8988T (cell line): ENCODE results near the gene TBL1Y.
"Not testable (repeated sequence)": the region's sequence is repeated elsewhere in the genome, so short reads cannot be mapped to it uniquely, and the experiment has no call there.

ENCODE experiments used
- DNase-seq: peaks from one replicate; pipeline ENCODE4 v3.0.0; 2011

The TBL1Y gene

DNA sequence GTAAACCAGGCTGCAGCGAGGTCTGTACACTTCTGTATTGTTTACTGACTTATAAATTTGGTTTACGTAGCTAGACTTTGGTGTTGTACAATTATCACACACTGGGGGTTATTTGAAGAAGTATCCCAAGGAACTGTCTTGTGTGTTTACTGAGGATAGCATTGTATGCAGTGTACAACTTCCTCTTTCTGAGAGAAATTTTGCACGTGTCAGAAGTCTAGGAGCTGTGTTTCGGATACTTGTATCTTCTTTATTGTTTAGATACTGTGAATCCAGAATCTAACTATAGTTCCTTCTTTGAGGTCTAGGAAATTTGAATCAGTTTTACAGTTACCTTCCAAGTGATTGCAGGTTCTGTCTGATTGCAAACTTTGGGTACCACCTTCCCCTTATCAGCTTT is 64.5 kb downstream of the TBL1Y start:
- no peak for DNase-seq

DNA sequence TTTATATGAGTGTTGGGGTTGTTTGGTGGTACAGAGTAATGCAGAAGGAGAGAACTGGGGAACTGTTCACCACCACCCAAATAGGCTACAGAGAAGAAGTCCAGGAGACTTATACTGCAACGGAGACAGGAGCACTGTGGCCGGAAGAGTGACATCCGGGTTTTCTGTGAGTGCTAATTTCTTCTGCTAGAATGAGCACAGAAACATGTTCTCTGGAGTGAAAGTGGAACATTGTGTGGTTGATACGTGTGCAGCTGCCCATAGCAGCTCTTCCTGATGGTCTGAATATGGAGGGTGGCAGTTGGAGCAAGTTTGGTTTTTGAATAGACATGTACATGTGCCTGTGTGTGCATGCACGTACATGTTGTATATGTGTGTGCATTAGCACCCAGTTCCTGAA is 67.3 kb downstream of the TBL1Y start:
- no peak for DNase-seq

DNA sequence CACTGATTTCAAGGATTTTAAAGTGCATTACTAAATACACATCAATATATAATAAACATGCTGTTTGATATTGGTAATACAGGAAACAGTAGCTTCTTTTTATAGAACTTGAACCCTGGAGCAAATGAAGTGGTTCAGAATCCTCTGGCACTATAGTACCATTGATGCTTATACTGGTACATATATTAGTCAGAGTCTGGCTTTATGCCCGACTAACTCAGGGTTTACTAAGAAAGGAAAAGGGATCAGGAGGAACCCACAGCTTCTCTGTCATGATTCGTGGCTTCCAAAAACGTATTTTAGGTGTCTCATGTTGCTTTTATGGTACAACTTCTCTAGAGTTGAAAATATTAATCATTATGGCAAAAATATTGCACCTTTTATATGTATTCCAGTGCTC is 72.7 kb downstream of the TBL1Y start:
- no peak for DNase-seq

DNA sequence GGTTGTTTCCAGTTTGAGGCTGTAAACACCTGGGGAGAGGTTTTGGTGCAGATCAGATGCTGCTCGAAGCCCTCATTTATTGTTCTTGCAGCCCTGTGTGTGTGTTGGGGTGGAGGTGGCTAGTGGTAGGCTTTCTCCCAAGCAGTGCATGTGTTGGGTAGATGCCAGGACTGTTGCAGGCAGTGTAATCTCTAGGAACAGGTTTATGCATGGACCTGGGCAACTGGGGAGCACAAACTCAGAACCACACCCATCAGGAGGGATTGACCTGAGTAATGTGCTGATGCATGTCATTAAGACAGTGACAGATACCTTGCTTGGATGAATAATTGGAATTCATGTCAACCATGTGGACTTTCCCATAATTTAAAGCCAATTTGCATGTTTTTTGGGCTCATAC is 77.3 kb downstream of the TBL1Y start:
- DNase-seq = no peak

DNA sequence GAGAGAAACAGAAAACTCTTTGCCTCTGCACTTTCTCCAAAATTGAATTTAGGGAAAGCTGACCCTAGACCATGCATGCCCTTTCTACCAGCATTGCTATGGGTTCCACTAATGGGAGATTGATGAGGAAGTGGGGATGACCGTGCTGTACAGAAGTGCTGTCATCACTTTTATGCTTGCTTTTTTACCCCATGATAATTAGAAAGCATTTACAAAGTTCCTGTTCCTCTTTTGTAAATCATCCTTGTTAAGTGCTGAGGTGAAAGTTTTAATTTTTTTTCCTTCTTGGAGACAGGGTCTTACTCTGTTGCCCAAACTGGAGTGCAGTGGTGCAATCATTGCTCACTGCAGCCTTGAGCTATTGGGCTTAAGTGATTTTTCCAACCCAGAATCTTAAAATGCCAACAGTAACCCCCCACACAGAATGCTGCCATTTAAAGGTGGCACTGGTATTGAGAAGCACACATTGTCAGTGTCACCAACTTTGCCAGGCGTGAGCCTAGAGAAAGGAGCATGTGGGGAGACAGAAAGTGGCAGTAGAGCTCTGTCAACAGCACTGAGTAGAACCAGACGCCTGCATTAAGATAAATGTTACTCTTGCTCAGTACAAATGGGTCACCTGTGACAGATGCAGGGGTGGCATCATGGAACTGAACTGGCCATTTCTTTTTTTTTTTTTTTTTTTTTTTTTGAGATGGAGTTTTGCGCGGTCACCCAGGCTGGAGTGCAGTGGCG is 79.6 kb downstream of the TBL1Y start:
- no peak for DNase-seq

DNA sequence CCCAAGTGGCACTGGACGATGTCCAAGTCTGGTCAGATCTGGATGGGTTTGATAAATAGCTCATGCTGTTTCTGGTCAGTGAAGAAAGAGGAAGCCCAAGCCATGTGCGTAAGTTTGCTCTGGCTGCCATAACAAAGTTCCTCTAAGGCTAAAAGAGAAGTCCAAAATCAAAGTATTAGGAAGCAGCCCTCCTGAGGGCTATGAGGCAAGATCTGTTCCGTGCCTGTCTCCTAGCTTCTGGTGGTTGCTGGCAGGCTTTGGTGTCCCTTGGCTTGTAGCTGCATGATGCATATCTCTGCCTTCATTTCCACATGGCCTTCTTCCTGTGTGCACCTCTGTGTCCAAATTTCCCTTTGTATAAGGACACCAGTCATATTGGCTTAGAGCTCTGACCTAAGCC is 81.5 kb downstream of the TBL1Y start:
- DNase-seq = no peak

DNA sequence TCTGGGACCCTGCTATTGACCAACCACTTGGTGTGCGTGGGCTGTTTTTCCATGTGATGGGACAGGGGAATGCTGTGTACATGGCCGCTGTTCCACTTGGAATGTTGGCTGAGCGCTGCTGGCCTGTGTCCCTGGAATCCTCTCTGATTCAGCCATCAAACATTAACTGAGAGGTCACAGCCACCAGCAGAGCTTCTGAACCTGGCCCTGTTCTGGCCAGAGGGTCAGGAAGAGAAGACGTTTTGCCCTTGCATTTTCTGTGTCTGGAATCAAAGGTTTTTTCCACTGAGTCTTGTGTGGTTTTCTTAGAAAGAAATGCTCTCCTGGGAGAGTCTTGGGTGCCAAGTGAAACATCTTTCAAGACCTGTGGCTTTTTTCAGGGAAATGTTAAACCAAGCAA is 85.5 kb downstream of the TBL1Y start:
- no peak for DNase-seq

DNA sequence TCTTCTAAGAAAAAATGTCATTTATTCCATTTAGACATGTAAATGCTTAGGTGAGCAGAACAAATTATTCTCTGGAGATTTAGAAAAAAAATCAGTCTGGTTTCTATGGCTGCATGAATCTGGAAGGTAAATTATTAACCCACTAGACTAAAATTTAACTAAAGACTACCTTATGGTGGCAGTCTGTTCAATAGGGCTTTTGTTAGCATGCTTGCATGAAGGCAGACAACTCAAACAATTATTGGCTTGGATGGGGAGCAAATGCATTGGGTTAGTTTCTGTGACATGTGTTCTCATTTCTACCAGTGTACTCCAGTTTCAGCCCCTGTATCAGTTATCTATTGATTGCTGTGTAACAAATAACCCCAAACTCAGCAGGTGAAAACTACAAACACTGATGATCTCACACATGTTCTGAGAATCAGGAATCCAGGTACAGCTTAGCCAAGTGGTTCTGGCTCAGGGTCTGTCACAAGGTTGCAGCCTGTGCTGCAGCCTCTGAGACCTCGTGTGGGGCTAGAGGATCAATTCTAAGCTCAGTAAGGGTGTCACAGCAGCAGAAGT is 87.1 kb downstream of the TBL1Y start:
- DNase-seq = no peak

DNA sequence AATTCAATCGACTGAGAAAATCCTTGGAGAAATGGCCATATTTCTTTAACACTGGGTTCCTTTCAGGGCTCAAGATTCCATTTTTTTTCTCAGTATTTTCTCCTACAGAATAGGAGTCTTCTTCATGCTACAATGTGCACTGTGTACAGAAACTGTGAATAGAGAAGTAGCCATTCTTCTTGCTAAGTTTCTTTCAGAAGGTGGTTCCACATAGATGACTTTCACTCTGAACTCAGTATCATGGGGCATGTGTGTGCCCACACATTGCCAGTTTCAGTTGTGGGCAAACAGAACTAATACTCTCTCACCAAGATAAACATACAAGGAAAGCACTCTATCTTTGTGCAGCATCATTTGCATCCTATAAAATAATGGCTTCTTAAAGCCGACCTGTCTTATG is 89.4 kb downstream of the TBL1Y start:
- DNase-seq = no peak

DNA sequence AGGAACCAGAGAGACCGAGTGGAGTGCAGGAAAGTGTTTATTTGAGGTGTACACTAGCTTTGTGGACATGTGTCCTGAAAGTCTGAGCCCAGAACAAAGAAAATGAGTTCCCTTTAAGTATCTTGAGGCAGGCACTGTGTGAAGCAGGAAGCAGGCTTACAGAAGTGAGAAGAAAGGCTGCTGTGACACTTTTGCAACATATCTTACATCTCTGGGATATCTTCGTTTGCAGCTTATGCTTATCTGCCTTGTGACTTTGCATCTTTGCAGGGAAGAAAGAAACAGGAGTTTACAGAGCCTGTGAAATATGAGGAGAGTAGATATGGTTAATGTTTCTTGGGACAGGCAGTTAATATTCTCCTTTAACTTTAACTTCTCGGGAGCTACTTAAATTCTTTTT is 92.1 kb downstream of the TBL1Y start:
- no peak for DNase-seq

DNA sequence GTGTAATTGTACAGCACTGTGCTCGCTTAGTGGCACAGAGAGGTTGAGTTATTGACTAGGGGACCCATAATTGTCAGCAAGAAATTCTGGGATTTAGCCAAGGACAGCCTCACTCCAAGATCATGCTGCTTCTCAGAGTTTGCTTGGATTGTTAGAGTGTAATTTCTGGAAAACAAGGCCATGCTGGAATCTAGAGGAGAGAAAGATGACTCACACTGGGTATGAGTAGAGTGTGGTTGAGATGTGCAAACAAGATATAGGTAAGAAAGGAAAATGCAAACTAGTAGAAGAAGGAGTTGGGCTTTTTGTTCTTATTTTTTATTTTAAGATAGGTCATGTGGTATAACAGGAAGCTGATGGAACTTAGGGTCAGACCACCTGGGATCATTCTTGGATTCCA is 97.4 kb downstream of the TBL1Y start:
- DNase-seq = no peak

DNA sequence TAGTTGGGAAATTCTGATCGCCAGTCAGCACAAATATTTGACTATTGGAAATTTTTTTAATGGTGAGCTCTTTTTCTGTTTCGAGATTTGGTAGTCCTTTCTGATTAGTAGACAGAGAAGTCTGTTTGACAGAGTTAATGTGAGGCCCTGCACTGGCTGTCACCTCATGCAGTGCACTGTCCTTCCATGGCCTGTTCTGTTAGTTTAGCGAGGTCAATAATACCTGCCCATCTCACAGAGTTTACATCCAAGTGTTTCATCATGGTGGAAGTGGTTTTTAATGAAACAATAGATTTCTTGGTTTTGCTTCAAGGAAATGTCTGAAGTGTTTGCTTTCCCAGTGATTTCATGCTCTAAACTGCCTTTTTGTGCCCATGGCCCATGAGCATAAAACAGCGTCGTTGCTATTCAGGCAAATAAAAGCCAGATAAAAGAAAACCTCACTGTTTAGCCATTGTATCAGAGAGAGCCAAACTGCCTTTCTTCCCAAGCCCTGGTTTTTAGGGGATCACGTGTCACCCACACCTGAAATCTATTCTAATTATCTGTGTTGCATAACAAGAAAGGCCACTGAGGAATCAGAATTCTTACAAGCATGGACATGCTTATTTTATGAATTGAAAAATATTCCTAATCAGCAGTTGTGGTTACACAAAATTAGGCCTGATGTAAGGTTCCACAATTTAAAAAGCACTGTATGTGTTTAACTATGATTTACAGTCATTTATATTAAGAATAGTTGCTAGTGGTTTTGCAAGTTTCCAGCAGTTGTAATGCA is 98.3 kb downstream of the TBL1Y start:
- DNase-seq = no peak

DNA sequence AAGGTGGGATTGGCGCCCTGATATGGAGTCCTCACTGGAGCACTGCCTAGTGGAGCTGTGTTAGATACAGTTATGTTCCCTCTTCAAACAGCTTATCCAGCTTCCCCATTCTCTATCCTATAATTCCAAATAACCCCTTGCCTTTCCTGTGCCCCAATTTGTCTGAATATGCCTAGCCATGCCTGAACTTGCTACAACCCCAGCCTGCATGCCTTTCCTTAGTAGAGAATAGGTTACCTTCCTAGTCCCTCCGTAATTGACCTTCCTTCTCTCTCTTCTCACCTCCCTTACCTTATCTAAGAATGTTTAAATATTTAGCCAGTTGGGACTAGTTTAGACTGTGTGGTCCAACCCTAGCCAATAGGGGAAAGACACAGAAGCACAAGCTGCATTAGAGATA is 102.6 kb downstream of the TBL1Y start:
- DNase-seq = no peak

DNA sequence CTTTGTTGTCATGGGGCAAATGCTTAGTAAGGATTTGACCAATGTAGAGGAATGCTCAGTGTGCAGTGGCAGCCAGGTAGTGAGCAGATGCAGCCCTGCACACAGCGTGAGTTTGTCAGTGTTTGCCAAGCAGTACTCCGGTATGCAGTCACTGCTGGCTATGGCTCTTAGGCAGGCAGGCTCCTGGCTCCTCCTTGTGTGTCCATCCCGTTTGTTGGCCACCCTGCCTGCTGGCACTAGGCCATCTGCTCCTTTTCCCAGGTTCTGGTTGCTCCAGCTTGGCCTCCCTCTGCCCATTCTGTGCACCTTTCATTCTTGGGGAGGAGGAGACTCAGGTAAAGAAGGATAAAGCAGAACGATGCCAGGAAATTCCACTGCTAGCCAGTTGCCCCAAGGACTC is 106.0 kb downstream of the TBL1Y start:
- DNase-seq = no peak

DNA sequence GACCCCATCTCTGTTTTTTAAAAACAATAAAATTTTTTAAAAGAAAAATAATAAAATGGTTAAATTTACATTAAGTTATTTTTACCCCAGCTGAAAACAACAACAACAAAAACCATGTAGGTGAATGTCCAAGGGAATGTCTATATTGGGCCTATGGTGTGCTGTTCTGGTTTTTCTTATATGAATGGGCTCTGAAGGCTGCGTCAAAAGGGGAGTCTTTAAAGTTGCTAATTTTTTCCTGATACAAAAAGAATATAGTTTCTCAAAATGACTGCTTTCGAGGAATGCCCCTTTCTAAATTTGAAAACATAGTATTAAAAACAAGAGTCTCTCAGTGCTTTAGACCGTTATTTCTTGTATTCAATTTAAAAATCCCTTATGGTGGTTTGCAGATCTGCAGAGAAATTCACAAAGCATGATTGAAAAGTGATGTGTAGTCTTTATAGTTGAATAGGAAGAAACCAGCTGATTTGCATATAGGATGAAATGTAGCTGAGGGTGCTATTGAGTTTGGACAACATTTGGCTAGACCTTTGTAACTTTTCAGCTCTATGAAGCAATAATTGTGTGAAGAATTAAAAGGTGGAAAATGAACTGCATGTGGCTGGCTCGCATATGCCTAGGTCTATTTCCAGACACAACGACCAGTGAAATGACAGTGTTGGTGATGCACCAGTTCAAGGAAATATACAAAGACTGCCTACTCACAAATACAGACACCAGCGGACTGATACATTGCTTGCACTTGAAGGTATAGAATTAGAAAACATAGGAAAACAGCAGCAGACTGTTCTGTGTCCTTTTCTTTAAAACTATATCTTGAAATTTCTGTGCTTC is 107.0 kb downstream of the TBL1Y start:
- no peak for DNase-seq

DNA sequence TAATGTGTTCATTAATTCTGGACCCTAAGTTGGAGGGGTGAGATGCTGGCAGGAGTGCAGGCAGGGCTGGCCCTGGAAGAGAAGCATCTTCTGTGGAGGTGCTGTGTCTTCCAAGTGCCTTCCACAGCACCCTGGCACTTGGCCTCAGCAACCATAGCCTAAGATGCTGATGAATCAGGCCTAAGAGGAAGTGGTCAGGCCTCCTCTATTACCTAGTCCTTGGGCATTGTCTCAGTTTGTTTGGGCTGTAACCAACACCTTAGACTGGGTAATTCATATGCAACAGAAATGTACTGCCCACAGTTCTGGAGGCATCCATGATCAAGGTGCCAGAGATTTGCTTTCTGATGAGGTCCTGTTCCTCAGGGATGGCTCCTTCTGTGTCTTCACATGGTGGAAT is 128.5 kb downstream of the TBL1Y start:
- no peak for DNase-seq

DNA sequence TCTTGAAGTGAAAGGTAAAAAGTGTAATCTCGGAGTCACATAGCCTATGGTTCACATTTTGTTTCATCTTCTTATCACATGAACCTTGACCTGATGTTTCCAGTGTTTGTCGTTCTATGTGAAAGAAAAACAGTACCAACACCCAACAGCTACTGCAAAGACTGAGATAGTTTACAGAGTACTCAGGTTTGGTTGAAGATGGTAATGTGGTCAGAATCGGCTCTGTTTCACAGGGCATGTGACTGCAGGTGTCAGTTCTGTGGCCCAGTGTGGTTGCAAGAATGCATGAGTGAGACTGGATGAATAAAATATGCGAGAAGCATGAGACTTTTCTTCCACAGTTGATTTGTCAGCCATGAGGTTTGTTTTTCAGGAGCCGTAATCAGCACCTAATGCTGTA is 130.2 kb downstream of the TBL1Y start:
- DNase-seq = no peak

DNA sequence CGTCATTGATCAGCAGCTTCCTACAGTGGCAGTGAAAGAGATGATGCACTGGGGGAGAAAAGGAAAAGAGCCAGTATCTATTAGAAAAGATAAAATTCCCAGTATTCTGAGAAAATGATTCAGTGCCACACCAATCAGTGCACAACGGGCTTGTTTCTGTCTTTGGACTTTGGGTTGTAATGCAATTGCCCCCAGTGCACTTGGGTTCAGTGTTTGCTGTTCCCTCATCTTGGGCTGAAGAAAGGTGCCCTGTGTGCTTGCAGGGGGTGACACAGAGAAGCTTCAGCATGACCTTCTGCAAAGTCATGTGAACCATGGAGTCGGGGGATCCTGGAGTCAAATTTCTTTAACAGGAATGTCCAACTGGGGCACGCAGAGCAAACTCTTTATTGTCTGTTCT is 131.5 kb downstream of the TBL1Y start:
- no peak for DNase-seq

DNA sequence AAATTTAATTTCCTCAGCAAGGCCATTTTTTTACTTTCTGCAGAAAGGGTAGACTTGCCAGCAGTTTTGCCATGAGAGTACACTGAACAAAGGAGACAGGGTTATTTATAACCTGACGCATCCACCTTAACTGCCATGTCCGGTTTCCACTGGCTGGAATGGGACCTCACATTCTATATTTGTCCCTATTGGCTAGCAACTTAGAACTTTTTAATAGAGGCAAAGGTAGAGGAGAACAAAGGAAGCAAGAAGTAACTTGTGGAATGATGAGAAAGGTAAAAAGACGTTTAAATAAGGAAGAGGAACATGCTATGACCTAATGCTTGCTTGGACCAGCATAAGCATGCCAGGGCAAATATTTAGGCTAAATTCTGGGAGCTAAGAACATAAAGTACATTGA is 142.0 kb downstream of the TBL1Y start:
- not testable (repeated sequence) for DNase-seq

DNA sequence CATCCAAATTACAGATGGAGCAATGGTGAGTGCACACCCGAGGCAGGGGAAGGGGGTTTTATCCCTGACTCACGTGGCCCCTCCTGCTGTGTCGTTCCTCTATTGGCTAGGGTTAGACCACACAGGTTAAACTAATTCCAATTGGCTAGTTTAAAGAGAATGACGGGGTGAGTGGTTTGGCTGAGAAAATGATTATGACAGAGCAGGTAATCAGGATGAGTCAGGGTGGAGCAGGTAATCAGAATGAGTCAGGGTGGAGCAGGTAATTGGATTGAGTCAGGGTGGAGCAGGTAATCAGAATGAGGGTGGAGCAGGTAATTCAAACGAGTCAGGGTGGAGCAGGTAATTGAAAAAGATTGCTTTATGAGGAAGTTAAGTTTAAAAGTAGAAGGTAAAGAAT is 146.4 kb downstream of the TBL1Y start:
- no peak for DNase-seq

DNA sequence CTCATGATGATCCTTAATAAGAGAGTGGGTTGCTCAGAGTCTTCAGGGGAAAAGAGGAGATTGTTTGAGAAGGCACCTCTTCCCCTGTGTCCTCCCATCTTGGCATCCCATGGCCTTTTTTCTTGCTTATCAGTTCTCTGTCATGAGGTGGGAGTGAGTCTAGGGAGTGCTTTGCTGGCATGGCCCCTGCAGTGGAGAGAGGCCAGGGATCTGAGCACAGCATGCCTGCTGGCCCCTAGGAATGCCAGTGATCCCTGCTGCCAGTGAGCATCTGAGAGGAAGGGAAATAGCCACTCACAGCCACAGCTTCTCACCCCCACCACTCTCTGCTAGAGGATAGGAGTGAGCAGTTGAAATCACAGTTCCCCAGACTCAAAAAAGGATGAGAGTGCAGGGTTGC is 168.2 kb downstream of the TBL1Y start:
- DNase-seq = no peak

DNA sequence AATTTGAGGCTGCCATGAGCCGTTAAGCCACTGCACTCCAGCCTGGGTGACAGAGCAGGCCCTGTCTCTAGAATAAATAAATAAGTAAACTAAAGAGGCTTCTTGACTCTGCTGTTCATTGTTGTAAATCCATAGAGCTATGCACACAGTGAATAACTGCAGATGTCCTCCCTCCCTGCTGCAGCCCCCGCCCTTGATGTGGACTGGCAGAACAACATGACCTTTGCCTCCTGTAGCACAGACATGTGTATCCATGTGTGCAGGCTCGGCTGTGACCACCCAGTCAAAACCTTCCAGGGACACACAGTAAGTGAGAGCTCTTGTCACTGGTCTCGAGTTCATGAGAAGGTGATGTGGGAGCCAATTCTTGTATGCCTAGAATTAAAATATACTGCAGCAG is 170.1 kb downstream of the TBL1Y start:
- DNase-seq = not testable (repeated sequence)

DNA sequence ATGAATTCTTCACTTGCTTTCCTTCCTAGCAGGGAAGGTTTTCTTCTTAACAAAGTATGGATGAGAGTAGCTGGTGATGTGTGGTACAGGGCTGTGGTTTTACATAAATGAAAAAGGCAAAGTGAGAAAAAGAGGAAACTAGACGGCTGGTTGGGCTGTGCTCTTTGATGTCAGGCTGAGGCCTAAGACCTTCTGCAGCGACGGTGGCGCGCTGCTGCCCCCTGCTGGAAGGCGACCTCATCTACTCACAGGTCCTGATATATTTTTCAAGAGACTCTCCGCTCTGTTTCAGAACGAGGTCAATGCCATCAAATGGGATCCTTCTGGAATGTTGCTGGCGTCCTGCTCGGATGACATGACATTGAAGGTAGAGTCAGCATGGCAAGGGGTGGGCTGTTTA is 175.1 kb downstream of the TBL1Y start:
- DNase-seq = no peak

DNA sequence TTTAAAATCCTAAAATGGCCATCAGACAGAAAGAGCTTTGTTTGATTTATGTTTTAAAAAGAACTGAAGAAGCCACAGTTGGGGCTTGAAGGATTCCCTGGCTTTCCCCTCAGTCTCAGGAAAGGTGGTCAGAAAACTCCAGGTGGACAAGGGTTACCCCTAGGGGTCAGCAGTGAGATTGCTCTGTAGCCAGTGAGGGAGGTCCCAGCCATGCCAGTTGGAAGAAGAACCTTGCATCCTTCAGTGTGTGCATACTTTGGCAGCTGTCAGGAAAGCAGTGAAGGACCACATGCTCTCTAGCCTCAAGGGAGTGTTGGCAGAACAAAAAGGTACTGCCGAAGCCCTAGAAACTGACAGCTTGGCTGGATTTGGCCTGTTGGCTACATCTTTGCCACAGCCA is 182.3 kb downstream of the TBL1Y start:
- no peak for DNase-seq
